GM21723 (cell line): ENCODE measurements around the gene RFXANK.

ENCODE experiments used
- ATAC-seq: cut with Tn5 transposase; IDR thresholded peaks from one replicate; pipeline ENCODE4 v1.9.1; 2021; ENCODE audit warnings: mild to moderate bottlenecking, moderate library complexity; ENCODE audit not compliant: unreplicated experiment

RFXANK gene

DNA sequence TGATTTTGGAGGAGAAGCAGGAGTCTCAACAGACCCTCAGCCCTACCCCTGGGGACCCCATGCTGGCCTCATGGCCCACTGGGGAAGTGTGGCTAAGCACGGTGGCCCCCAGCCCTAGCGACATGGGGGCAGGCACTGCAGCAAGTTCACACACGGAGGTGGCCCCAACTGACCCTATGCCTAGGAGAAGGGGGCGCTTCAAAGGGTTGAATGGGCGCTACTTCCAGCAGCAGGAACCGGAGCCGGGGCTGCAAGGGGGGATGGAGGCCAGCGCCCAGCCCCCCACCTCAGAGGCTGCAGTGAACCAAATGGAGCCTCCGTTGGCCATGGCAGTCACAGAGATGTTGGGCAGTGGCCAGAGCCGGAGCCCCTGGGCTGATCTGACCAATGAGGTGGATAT, 34.6 kb downstream of the RFXANK start:
- no peak for ATAC-seq

DNA sequence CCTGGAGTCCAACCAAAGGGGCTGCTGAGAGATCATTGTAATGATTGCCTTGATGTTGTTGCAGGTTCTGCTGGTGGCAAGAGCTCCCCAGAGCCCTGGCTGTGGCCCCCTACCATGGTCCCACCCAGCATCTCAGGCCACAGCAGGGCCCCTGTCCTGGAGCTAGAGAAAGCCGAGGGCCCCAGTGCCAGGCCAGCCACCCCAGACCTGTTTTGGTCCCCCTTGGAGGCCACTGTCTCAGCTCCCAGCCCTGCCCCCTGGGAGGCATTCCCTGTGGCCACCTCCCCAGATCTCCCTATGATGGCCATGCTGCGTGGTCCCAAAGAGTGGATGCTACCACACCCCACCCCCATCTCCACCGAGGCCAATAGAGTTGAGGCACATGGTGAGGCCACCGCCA, 35.2 kb downstream of the RFXANK start:
- no peak for ATAC-seq

DNA sequence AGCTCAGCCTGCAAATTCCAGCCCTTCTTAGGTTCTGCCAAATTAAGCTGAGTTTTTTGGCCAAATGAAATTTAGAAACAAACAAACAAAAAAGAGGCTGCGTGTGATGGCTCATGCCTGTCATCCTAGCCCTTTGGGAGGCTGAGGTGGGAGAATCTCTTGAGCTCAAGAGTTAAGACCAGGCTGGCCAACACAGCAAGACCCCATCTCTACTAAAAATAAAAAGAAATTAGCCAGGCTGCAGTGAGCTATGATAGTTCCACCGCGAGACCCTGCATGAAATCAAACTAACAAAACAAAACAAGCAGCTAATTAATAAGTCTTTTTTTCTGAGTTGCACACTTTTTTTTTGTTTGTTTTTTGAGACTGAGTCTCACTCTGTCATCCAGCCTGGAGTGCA, 37.6 kb downstream of the RFXANK start:
- no peak for ATAC-seq

DNA sequence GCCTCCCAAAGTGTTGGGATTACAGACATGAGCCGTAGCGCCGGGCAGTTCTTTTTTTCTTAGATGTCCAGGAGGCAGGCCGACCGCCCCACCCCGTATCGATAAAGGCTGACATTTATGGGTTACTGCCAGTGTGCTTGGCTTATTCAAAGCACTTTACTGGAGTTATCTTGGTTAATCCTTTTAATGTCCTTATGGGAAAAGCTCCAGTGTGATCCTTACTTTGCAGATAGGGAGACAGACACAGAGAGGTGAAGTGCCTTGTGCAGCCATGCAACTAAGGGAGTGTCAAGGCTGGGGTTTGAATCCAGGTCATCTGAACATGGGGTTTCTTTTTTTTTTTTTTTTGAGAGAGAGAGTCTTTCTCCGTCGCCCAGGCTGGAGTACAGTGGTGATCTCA, 38.9 kb downstream of the RFXANK start:
- no peak for ATAC-seq

DNA sequence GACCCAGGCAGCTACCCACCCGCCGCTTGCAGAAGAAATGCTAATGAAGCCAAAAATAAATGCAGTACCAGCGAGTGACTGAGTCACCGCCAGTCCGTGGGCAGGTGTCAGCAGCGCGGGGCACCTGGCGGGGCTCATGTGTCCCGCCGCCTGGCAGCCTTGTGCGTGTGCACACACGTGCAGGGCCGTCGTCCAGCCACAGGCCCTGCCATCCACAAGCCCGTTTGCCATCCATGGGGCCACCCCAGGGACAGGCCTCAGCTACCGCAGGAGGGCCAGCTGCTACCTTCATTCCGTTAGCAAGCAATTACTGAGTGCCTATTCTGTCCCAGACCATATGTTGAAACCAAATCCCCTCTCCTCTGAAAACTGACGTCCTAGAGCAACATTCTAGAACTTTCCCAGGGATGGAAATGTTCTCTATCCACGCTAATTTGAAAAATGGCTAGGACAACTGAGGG, 40.2 kb downstream of the RFXANK start:
- ATAC-seq = no peak

DNA sequence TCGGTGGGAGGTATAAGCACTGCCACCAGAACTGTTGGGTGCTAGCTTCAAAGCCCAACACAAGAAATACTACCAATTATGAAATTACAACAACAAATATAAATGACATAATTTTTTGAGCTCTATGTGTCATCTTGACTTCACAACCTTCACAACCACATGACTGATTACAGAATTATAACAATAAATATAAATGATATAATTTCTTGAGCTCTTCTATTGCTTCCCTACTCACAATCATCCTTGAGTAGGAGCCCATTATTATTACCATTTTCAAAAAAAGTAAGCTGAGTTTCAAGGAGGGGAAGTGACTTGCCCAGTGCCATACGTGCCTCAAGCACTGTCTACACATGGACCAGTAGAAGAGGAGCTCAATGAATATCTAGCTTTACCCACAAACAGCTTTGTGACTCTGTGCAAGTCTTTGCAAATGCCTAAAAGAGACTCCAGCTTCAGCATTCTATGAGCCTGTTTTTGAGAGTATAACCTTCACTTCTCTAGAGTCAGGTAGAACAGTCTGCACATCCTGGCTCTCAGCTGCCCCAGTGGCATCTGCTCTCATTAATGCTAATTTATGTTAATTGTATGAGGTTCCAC, 42.3 kb downstream of the RFXANK start:
- no peak for ATAC-seq

DNA sequence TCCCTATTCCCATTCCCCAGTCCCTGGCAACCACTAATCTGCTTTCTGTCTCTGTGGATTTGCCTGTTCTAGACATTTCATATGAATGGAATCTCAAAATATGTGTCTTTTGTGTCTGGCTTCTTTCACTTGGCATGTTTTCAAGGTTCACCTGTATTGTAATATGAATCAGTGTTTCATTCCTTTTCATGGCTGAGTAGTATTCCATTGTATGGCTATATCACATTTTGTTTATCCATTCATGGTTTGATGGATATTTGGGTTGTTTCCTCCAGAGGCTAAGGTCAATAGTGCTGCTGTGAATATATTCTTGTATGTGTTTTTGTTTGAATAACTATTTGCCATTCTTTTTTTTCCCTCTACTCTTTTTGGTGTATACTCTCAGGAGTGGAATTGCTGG, 44.1 kb downstream of the RFXANK start:
- no peak for ATAC-seq

DNA sequence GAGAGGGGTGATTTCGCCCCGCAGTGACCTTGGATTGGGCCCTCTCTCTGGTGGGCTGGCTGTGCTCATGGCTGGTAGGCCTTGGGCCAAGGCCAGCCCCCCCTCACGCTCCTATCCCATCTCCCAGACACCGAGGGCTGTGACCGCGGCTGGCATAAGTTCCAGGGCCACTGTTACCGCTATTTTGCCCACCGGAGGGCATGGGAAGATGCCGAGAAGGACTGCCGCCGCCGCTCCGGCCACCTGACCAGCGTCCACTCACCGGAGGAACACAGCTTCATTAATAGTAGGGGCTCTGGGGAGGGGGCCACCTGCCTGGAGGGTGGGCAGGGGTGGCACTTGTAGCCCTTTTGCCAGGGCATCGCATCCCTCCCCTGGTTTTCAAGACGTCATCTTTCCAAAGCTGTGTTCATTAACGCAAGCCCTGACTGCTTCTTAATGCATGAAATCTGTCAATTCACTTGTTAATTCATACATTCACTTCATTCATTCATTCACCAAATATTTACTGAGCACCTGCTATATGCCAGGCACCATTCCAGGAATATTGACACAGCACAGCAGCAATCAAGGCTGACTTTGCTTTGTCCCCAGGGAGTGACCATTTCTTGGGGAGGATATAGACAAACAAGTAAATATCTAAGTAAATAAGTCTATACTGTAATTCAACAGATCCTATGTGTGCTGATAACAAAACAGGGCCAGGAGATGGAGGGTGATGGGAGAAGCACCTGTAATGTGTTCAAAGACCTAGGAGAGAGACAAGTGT, 46.3 kb downstream of the RFXANK start:
- no peak for ATAC-seq

DNA sequence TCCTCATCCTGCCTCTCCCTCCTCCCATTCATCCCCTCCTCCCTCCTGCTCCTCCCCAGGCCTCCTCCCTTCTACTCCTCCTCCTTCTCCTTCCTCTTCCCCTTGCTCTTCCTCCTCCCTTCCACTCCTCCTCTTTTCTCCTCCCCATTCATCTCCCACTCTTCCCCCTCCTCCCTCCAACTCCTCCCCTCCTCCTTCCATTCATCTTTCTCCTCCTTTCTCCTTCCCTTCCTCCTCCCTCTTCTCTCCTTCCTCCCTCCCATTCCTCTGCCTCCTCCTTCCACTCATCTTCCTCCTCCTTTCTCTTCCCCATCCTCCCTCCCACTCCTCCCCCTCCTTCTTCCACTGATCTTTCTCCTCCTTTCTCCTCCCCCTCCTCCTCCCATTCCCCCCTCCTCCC, 47.6 kb downstream of the RFXANK start:
- no peak for ATAC-seq

DNA sequence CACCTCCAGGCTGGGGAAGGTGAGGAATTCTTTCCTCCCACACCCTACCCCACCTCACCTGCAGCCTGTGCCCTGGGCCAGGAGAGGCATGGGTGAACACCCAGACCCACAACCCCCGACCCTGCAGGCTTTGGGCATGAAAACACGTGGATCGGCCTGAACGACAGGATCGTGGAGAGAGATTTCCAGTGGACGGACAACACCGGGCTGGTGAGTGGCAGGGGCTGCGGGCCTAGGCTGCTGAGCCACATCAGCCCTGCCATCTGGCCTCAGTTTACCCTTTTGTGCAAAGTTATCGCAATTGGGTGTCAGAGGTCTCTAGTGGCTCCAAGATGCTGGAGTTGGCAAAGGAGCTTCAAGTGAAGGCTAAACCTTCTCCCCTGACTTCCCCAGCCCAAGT, 48.4 kb downstream of the RFXANK start:
- ATAC-seq = no peak

DNA sequence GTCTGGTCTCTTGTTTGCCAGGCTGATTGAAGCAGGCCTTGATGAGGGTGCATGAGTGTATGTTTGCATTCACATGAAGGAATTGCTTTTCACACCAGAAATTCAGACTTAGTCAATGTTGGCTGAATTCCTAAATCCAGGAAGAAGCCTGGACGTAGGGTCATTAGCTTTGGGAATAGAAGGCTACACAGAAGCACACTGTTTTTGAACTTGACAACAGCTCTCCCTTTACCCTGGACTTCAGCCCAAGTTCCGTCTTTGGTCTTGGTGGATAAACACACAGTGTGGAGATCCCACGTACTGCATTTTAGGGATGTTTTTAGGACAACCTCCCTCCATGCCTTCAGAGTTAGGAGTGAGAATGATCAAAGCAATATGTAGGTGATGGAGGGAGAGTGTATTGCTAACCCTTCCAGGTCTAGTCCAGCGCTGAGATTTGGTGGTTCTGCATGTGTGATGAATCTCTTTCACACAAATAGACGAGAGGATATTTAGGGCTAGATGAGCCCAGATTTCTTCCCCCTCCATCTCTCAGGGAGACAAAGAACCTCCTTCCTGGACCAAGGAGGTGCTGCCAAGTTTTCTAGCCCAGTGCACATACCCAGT, 58.2 kb downstream of the RFXANK start:
- ATAC-seq = no peak
